SU-DHL-6 (cell line): ENCODE data around the gene KCND3.

ENCODE experiments used
- H2AFZ ChIP-seq: fragments of 200-600 bp; sonication (generic); 2 replicates; pipeline ENCODE4 v1.6.1; 2014; ENCODE audit warnings: low read depth, mild to moderate bottlenecking, moderate library complexity, mixed read lengths, antibody characterized with exemption, low read length; ENCODE audit not compliant: severe bottlenecking
- H3F3A ChIP-seq: fragments of 200-600 bp; shearing (Covaris generic); 2 replicates; pipeline ENCODE4 v1.6.0; 2016; ENCODE audit warnings: antibody characterized with exemption, mild to moderate bottlenecking; ENCODE audit not compliant: insufficient read depth
- H3K27ac ChIP-seq: fragments of 200-600 bp; sonication (generic); 2 replicates; pipeline ENCODE4 v1.5.1; 2016; ENCODE audit warnings: low read depth, mild to moderate bottlenecking, low read length, moderate library complexity, mixed read lengths
- H3K27me3 ChIP-seq: fragments of 200-600 bp; sonication (generic), shearing (Covaris generic); 2 replicates; pipeline ENCODE4 v1.6.0; 2014; ENCODE audit warnings: mild to moderate bottlenecking, low read length
- H3K36me3 ChIP-seq: fragments of 200-600 bp; sonication (generic); 2 replicates; pipeline ENCODE4 v1.6.1; 2014; ENCODE audit warnings: mild to moderate bottlenecking, low read length, mixed read lengths
- H3K4me2 ChIP-seq: fragments of 300-600, 200-600 bp; shearing (Covaris generic), sonication (generic); 2 replicates; pipeline ENCODE4 v1.6.0; 2014; ENCODE audit warnings: low read length, low read depth, mild to moderate bottlenecking; ENCODE audit not compliant: poor library complexity, severe bottlenecking
- H3K4me3 ChIP-seq: fragments of 200-600 bp; sonication (generic); 2 replicates; pipeline ENCODE4 v1.5.1; 2014; ENCODE audit warnings: antibody characterized with exemption, low read length, mild to moderate bottlenecking, mixed read lengths; ENCODE audit not compliant: insufficient read depth, poor library complexity, severe bottlenecking
- H3K79me2 ChIP-seq: fragments of 200-600 bp; sonication (generic); 2 replicates; pipeline ENCODE4 v1.6.1; 2014; ENCODE audit warnings: mild to moderate bottlenecking, low read length, moderate library complexity; ENCODE audit not compliant: insufficient read depth
- H3K9ac ChIP-seq: fragments of 200-600 bp; sonication (generic); 2 replicates; pipeline ENCODE4 v1.7.0; 2014; ENCODE audit warnings: mild to moderate bottlenecking, low read length
- H3K9me2 ChIP-seq: fragments of 200-600 bp; sonication (generic); replicated peaks from 2 replicates; pipeline ENCODE4 v1.6.1; 2014; ENCODE audit warnings: low read length; ENCODE audit not compliant: insufficient read depth
- H3K9me3 ChIP-seq: fragments of 200-600 bp; sonication (generic); 2 replicates; pipeline ENCODE4 v1.6.1; 2014; ENCODE audit warnings: low read length, mixed read lengths; ENCODE audit not compliant: insufficient read depth
- H4K20me1 ChIP-seq: fragments of 200-600 bp; sonication (generic); 2 replicates; pipeline ENCODE4 v1.6.1; 2014; ENCODE audit warnings: low read depth, mild to moderate bottlenecking, antibody characterized with exemption, low read length, moderate library complexity, mixed read lengths
- EZH2phosphoT487 ChIP-seq: fragments of 200-600 bp; sonication (generic), shearing (Covaris generic); conservative IDR thresholded peaks from 2 replicates; pipeline ENCODE4 v1.6.1; 2018; ENCODE audit warnings: mild to moderate bottlenecking, antibody characterized with exemption, low read length, moderate library complexity, mixed read lengths
- TF ChIP-seq, protein P1 (sequence below): fragments of 200-600 bp; sonication (generic); IDR thresholded peaks from one replicate; pipeline ENCODE4 v1.5.1; 2017; ENCODE audit warnings: antibody characterized with exemption, mild to moderate bottlenecking, low read length, moderate library complexity; ENCODE audit not compliant: insufficient read depth, poor library complexity, severe bottlenecking

Gene KCND3

DNA sequence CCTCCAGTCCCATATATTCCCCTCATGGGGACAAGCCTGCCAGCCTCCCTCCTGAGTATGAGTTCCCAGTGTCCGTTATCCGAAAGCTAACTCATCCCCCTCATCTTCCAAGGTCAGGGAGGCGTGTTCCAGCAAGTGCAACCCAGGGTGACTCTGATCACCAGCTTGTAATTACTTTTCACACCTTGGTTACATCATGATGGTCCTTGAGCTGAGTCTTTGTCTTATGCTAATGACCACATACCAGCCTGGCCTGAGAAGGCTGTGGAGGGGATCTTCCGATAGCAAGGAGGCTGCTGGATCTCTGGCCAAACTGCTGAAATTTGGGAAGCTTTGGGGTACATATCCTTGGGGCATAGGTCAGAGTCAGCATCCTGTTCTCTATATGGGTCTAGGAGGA is 134.2 kb downstream of the KCND3 start:
- H3K4me2 ChIP-seq = no peak overlapping the region
- no peak overlapping the region for H3K27ac ChIP-seq
- H3K4me3 ChIP-seq = no peak overlapping the region
- no peaks in the 10 kb centered on the region for H4K20me1 ChIP-seq
- TF ChIP-seq, protein P1, sequence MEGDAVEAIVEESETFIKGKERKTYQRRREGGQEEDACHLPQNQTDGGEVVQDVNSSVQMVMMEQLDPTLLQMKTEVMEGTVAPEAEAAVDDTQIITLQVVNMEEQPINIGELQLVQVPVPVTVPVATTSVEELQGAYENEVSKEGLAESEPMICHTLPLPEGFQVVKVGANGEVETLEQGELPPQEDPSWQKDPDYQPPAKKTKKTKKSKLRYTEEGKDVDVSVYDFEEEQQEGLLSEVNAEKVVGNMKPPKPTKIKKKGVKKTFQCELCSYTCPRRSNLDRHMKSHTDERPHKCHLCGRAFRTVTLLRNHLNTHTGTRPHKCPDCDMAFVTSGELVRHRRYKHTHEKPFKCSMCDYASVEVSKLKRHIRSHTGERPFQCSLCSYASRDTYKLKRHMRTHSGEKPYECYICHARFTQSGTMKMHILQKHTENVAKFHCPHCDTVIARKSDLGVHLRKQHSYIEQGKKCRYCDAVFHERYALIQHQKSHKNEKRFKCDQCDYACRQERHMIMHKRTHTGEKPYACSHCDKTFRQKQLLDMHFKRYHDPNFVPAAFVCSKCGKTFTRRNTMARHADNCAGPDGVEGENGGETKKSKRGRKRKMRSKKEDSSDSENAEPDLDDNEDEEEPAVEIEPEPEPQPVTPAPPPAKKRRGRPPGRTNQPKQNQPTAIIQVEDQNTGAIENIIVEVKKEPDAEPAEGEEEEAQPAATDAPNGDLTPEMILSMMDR = no peak
- no peak for TF ChIP-seq EZH2phosphoT487
- no peaks in the 10 kb centered on the region for H3K9me2 ChIP-seq
- H3K9me3 ChIP-seq = no peaks in the 10 kb centered on the region
- H2AFZ ChIP-seq = no peak overlapping the region
- no peaks in the 10 kb centered on the region for H3F3A ChIP-seq
- H3K36me3 ChIP-seq = no peaks in the 10 kb centered on the region
- no peaks in the 10 kb centered on the region for H3K79me2 ChIP-seq
- no peaks in the 10 kb centered on the region for H3K27me3 ChIP-seq
- H3K9ac ChIP-seq = no peak overlapping the region

DNA sequence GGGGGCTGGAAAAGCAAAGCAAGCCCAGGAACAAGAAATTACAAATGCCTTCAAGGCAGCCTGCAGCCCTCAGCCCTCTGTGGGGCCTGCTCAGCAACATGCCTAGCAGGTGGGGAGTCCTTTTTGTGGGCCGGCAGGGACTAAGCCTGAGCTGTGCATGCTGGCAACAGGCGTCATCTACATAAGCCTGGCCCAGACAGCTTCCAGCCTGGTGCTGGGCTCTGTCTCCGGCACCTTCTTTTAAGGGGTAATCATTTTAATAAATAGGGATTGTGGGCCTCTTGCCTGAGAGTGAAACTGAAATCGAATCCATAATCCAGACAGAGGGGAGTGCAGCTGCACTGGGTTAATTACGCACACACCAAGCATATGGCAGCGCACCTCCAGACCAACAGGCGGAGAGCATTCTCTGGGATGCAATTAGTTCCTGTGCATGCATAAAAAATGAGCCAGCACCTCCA is 137.2 kb downstream of the KCND3 start:
- H4K20me1 ChIP-seq = no peaks in the 10 kb centered on the region
- H2AFZ ChIP-seq = no peak overlapping the region
- H3K4me3 ChIP-seq = no peak overlapping the region
- no peak for TF ChIP-seq EZH2phosphoT487
- TF ChIP-seq, protein P1 = no peak
- H3K9me3 ChIP-seq = no peaks in the 10 kb centered on the region
- no peaks in the 10 kb centered on the region for H3K27me3 ChIP-seq
- no peaks in the 10 kb centered on the region for H3K36me3 ChIP-seq
- no peak overlapping the region for H3K9ac ChIP-seq
- H3K4me2 ChIP-seq = no peak overlapping the region
- no peaks in the 10 kb centered on the region for H3K9me2 ChIP-seq
- H3F3A ChIP-seq = no peaks in the 10 kb centered on the region
- no peak overlapping the region for H3K27ac ChIP-seq
- H3K79me2 ChIP-seq = no peaks in the 10 kb centered on the region

DNA sequence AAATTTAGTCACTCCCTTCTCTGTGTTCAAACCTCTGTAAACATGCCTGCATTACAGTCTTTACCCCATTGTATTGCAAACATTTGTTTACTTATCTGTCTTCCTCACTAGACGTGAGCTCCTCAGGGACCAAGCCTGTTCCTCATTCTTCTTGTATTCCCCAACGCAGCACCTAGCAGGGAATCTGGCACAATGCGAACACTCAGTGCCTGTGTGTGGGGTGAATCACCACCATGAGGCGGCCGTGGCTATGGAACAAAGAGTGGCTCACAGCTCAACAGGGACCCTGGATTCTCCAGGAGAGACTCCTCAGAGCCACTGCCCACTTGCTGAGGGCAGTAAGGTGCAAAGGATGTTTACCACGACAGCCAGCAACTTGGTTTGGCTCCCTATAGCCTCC is 137.9 kb downstream of the KCND3 start:
- H4K20me1 ChIP-seq = no peaks in the 10 kb centered on the region
- H3K4me3 ChIP-seq = no peak overlapping the region
- H3K36me3 ChIP-seq = no peaks in the 10 kb centered on the region
- no peaks in the 10 kb centered on the region for H3K27me3 ChIP-seq
- no peak overlapping the region for H3K4me2 ChIP-seq
- no peaks in the 10 kb centered on the region for H3K9me2 ChIP-seq
- no peak for TF ChIP-seq EZH2phosphoT487
- TF ChIP-seq, protein P1 = no peak
- no peaks in the 10 kb centered on the region for H3K79me2 ChIP-seq
- no peaks in the 10 kb centered on the region for H3K9me3 ChIP-seq
- no peaks in the 10 kb centered on the region for H3F3A ChIP-seq
- no peak overlapping the region for H2AFZ ChIP-seq
- H3K9ac ChIP-seq = no peak overlapping the region
- H3K27ac ChIP-seq = no peak overlapping the region

DNA sequence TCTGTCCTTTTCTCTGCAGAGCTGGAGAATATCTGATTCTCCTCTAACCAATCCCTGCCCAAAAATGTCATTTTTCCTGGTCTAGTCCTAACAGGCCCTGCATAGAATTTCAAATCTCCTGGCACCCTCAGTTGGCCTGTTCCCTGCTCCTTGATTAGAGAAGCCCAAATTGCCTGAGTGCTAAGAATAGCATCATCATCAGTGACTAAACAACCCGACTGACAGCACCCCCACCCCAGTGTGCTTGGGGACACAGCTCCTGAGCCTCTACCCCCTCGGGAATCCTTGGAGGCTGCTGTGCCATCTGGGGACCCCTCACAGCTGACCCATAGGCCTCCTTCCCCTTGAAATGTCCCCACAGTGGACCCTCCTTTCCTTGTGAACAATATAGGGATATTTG is 139.4 kb downstream of the KCND3 start:
- no peak overlapping the region for H3K4me3 ChIP-seq
- no peak overlapping the region for H3K27ac ChIP-seq
- H3K9me2 ChIP-seq = no peaks in the 10 kb centered on the region
- H3K9me3 ChIP-seq = no peaks in the 10 kb centered on the region
- no peaks in the 10 kb centered on the region for H4K20me1 ChIP-seq
- TF ChIP-seq, protein P1 = no peak
- no peak for TF ChIP-seq EZH2phosphoT487
- no peaks in the 10 kb centered on the region for H3K27me3 ChIP-seq
- no peak overlapping the region for H3K9ac ChIP-seq
- H3F3A ChIP-seq = no peaks in the 10 kb centered on the region
- no peaks in the 10 kb centered on the region for H3K79me2 ChIP-seq
- no peak overlapping the region for H2AFZ ChIP-seq
- no peak overlapping the region for H3K4me2 ChIP-seq
- H3K36me3 ChIP-seq = no peaks in the 10 kb centered on the region
